Mesendoderm (in vitro differentiated cells): ENCODE results near the gene LYSET.
"Not testable (repeated sequence)": the region's sequence is repeated elsewhere in the genome, so short reads cannot be mapped to it uniquely, and the experiment has no call there.

Experiments
- DNase-seq: peaks from one replicate; pipeline ENCODE4 v3.0.0; 2013
- H2AK5ac ChIP-seq: 2 replicates; pipeline ENCODE4 v1.6.1; 2013; ENCODE audit warnings: low read length, inconsistent platforms
- H2BK120ac ChIP-seq: 2 replicates; pipeline ENCODE4 v1.6.1; 2013; ENCODE audit warnings: low read depth, mild to moderate bottlenecking, low read length, moderate library complexity, mixed read lengths
- H2BK15ac ChIP-seq: replicated peaks from 2 replicates; pipeline ENCODE4 v1.6.1; 2013; ENCODE audit warnings: low read depth, mild to moderate bottlenecking, moderate library complexity
- H2BK5ac ChIP-seq: 2 replicates; pipeline ENCODE4 v1.6.1; 2013; ENCODE audit warnings: low read length, inconsistent platforms
- H3K18ac ChIP-seq: 2 replicates; pipeline ENCODE4 v1.6.1; 2013; ENCODE audit warnings: mild to moderate bottlenecking, low read length, mixed read lengths
- H3K23ac ChIP-seq: one replicate; pipeline ENCODE4 v1.6.1; 2013; ENCODE audit warnings: low read length
- H3K27ac ChIP-seq: 2 replicates; pipeline ENCODE4 v1.5.1; 2013; ENCODE audit warnings: low read depth, mild to moderate bottlenecking, inconsistent platforms, low read length, moderate library complexity
- H3K27me3 ChIP-seq: 2 replicates; pipeline ENCODE4 v1.6.1; 2013; ENCODE audit warnings: low read length, control low read depth, mild to moderate bottlenecking, inconsistent platforms; ENCODE audit not compliant: insufficient read depth, poor library complexity
- H3K36me3 ChIP-seq: 2 replicates; pipeline ENCODE4 v1.6.1; 2013; ENCODE audit warnings: low read length, inconsistent platforms; ENCODE audit not compliant: control insufficient read depth, insufficient read depth
- H3K4ac ChIP-seq: one replicate; pipeline ENCODE4 v1.6.1; 2013; ENCODE audit warnings: low read depth, mild to moderate bottlenecking, low read length, moderate library complexity
- H3K4me1 ChIP-seq: 2 replicates; pipeline ENCODE4 v1.6.1; 2013; ENCODE audit warnings: low read depth, low read length, inconsistent platforms; ENCODE audit not compliant: control insufficient read depth
- H3K4me2 ChIP-seq: 2 replicates; pipeline ENCODE4 v1.6.1; 2013; ENCODE audit warnings: low read length
- H3K4me3 ChIP-seq: 2 replicates; pipeline ENCODE4 v1.5.1; 2013; ENCODE audit warnings: mild to moderate bottlenecking, low read length
- H3K56ac ChIP-seq: one replicate; pipeline ENCODE4 v1.6.1; 2013; ENCODE audit warnings: low read length
- H3K79me1 ChIP-seq: 2 replicates; pipeline ENCODE4 v1.6.1; 2013; ENCODE audit warnings: low read length, inconsistent platforms
- H3K79me2 ChIP-seq: 2 replicates; pipeline ENCODE4 v1.6.1; 2013; ENCODE audit warnings: mild to moderate bottlenecking, low read length; ENCODE audit not compliant: control insufficient read depth, insufficient read depth
- H3K9ac ChIP-seq: 2 replicates; pipeline ENCODE4 v1.6.1; 2013; ENCODE audit warnings: low read length, inconsistent platforms
- H4K5ac ChIP-seq: one replicate; pipeline ENCODE4 v1.6.1; 2013; ENCODE audit warnings: low read length
- H4K8ac ChIP-seq: one replicate; pipeline ENCODE4 v1.6.1; 2013; ENCODE audit warnings: low read depth, mild to moderate bottlenecking, control low read depth, low read length, moderate library complexity
- WGBS: extraction: QIAGEN DNeasy Blood & Tissue Kit; methylation state at CpG from one replicate; pipeline ENCODE4 v1.1.7; 2013; ENCODE audit warnings: low lambda C conversion rate, missing lambda C conversion rate; ENCODE audit not compliant: insufficient coverage; ENCODE audit errors: extremely low coverage; 5-methylcytosine and 5-hydroxymethylcytosine counted together

Gene LYSET

DNA sequence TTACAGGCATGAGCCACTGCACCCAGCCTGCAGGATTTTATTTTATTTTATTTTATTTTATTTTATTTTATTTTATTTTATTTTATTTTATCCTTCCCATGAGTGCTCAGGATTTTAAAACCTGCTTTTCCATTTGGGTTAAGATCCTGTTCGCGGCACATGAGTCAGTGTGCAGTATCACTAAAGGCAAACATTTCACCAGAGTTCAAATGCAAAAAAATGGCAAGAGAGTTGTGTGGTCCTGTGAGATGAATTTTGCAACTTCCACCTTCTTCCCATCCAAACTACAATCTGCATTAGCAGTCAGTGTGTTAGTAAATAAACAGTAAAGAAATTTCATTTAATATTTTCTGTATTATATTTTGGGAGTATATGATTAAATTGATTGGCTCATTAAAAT, 29.4 kb upstream of the LYSET start:
- H3K79me2 ChIP-seq: no peaks in the 10 kb centered on the region
- no peaks in the 10 kb centered on the region for H3K27me3 ChIP-seq
- no peaks in the 10 kb centered on the region for H3K4me1 ChIP-seq
- no peak overlapping the region for H3K27ac ChIP-seq
- H4K5ac ChIP-seq: no peak overlapping the region
- no peak overlapping the region for H2AK5ac ChIP-seq
- no peak overlapping the region for H2BK15ac ChIP-seq
- no peaks in the 10 kb centered on the region for H3K36me3 ChIP-seq
- no peak overlapping the region for H3K4me2 ChIP-seq
- H3K4me3 ChIP-seq: no peak overlapping the region
- H4K8ac ChIP-seq: no peak overlapping the region
- H3K4ac ChIP-seq: no peak overlapping the region
- no peak overlapping the region for H2BK120ac ChIP-seq
- H3K9ac ChIP-seq: no peak overlapping the region
- WGBS: no CpG with 5 or more reads among the region's 2 CpGs
- no peak for DNase-seq
- no peak overlapping the region for H3K23ac ChIP-seq
- no peak overlapping the region for H2BK5ac ChIP-seq
- no peak overlapping the region for H3K18ac ChIP-seq
- H3K56ac ChIP-seq: no peak overlapping the region
- no peaks in the 10 kb centered on the region for H3K79me1 ChIP-seq

DNA sequence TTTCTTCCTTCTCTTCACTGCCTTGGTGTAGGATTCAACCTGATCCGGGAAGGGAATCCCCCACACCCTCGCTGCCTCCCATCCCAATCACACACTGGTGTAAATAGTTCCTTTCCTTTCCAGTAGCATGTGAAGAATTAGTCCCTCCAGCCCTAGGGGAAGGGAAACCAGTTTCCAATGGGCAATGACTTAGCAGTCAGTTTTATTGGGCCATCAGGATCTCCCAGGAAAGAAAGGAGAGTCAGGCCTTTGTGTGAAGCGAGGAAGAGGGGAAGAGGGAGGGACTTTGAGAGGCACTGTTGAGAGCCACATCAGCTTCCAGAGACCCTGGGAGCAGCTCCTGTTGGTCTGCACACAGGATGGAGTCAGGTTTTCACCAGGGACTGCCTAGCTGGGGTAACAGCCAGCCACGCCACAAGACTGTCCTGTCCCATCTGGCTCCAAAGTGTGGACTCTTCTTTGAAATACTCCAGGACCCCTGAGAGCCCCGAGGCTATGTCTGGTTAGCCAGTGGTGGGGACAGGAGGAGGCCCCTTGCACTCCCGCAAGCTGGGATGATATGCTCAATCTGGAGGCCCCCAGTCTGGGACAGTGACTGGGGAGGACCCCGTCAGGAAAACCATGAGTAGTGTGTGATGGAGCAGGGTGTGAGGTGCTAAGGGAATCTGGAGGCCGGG, 28.3 kb upstream of the LYSET start:
- peak; percentile 72 for DNase-seq
- no peak overlapping the region for H3K4ac ChIP-seq
- no peaks in the 10 kb centered on the region for H3K27me3 ChIP-seq
- H3K56ac ChIP-seq: peak overlapping the region; percentile 49
- H2BK15ac ChIP-seq: no peak overlapping the region
- no peak overlapping the region for H2BK5ac ChIP-seq
- no peaks in the 10 kb centered on the region for H3K79me1 ChIP-seq
- H3K23ac ChIP-seq: no peak overlapping the region
- H3K18ac ChIP-seq: no peak overlapping the region
- H3K9ac ChIP-seq: no peak overlapping the region
- H4K8ac ChIP-seq: no peak overlapping the region
- no peaks in the 10 kb centered on the region for H3K79me2 ChIP-seq
- no peak overlapping the region for H3K4me3 ChIP-seq
- no peaks in the 10 kb centered on the region for H3K36me3 ChIP-seq
- no CpG with 5 or more reads among the region's 8 CpGs for WGBS
- H3K27ac ChIP-seq: no peak overlapping the region
- no peak overlapping the region for H4K5ac ChIP-seq
- H3K4me2 ChIP-seq: no peak overlapping the region
- no peaks in the 10 kb centered on the region for H3K4me1 ChIP-seq
- no peak overlapping the region for H2BK120ac ChIP-seq
- H2AK5ac ChIP-seq: no peak overlapping the region

DNA sequence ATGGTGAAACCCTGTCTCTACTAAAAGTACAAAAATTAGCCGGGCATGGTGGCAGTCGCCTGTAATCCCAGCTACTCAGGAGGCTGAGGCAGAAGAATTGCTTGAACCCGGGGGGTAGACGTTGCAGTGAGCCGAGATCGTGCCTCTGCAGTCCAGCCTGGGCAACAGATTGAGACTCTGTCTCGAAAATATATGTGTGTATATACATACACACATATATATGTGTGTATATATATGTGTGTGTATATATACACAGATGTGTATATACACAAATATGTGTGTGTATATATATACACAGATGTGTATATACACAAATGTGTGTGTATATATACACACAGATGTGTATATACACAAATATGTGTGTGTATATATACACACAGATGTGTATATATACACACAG, 26.8 kb upstream of the LYSET start:
- not testable (repeated sequence) for H2BK120ac ChIP-seq, H3K4me3 ChIP-seq, H3K9ac ChIP-seq, H3K18ac ChIP-seq, H3K4ac ChIP-seq, H3K4me1 ChIP-seq, H3K36me3 ChIP-seq, DNase-seq, H3K79me2 ChIP-seq, H2BK5ac ChIP-seq, H2AK5ac ChIP-seq, H2BK15ac ChIP-seq, H3K79me1 ChIP-seq, H3K23ac ChIP-seq, H4K5ac ChIP-seq, H3K56ac ChIP-seq, H4K8ac ChIP-seq, H3K4me2 ChIP-seq, H3K27ac ChIP-seq, H3K27me3 ChIP-seq
- no CpG with 5 or more reads among the region's 7 CpGs for WGBS

DNA sequence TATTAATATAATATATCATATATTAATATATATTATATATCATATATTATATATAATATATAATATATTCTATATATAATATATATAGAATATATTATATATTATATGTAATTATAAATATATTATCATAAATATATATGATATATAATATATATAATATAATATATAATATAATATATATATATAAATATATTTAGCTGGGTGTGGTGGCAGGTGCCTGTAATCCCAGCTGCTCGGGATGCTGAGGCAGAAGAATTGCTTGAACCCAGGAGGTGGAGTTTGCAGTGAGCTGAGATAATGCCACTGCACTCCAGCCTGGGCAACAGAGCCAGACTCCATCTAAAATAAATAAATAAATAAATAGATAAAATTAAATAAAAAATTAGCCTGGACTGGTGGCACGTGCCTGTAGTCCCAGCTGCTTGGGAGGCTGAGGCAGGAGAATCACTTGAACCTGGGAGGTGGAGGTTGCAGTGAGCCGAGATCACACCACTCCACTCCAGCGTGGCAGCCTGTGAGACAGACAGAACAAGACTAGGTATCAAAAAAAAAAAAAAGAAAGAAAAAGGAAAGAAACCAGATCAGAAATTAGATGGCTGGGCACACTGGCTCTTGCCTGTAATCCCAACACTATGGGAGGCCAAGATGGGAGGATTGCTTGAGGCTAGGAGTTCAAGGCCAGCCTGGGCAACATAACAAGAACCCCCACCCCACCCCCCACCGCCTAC, 25.3 kb upstream of the LYSET start:
- not testable (repeated sequence) for H3K23ac ChIP-seq, H3K27ac ChIP-seq, H4K8ac ChIP-seq, H2BK120ac ChIP-seq, DNase-seq, H3K18ac ChIP-seq, H4K5ac ChIP-seq, H2BK5ac ChIP-seq, H3K4me3 ChIP-seq, H3K4me1 ChIP-seq, H3K4ac ChIP-seq, H3K9ac ChIP-seq, H3K36me3 ChIP-seq, H2BK15ac ChIP-seq, H2AK5ac ChIP-seq, H3K56ac ChIP-seq, H3K79me2 ChIP-seq, H3K27me3 ChIP-seq, H3K79me1 ChIP-seq, H3K4me2 ChIP-seq
- WGBS: no CpG with 5 or more reads among the region's 5 CpGs

DNA sequence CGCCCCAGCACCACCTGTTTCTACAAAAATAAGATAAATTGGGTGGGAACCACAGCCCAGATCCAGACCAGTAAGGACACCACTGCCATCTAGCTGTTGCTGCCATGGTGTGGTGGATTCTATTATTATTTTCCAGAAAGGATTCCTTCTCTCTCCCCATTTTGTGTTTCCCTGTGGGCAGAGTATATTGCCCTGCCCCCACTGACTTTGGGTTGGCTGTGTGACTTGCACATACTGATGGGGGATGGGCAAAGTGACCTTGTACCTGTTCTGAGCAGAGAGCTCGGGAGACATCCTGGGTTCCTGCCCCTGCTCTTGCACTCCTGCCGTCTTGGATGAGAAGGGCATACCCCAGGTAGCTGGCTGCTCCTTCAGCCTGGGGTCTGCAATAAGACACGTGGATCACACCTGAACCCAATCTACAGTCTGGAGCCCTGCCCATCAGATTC, 24.7 kb upstream of the LYSET start:
- DNase-seq: peak; percentile 66
- H3K79me1 ChIP-seq: no peaks in the 10 kb centered on the region

More for the DNA sequence above, 24.7 kb upstream of the LYSET start:
- no peak overlapping the region for H3K27ac ChIP-seq
- H3K4me3 ChIP-seq: no peak overlapping the region
- H2BK120ac ChIP-seq: no peak overlapping the region
- H3K4me1 ChIP-seq: no peaks in the 10 kb centered on the region
- no peak overlapping the region for H3K23ac ChIP-seq
- H2BK15ac ChIP-seq: no peak overlapping the region
- no peak overlapping the region for H3K4ac ChIP-seq
- no peak overlapping the region for H3K56ac ChIP-seq
- no peak overlapping the region for H4K5ac ChIP-seq
- no peak overlapping the region for H4K8ac ChIP-seq
- no peaks in the 10 kb centered on the region for H3K36me3 ChIP-seq
- no peaks in the 10 kb centered on the region for H3K79me2 ChIP-seq
- no peak overlapping the region for H3K4me2 ChIP-seq
- H2BK5ac ChIP-seq: no peak overlapping the region
- no peak overlapping the region for H3K18ac ChIP-seq
- WGBS: no CpG with 5 or more reads among the region's 4 CpGs
- no peaks in the 10 kb centered on the region for H3K27me3 ChIP-seq
- H3K9ac ChIP-seq: no peak overlapping the region
- no peak overlapping the region for H2AK5ac ChIP-seq
